Caco-2 (cell line): ENCODE measurements around the gene KIAA0513. TPM values are rescaled to one million over a fixed set of nuclear protein-coding genes. Genes with fewer than 3 reads are reported as not detected.

Source experiments
- BruUV-seq: library from RNA; stranded (reverse); fragments of 400-500 nt; replicated peaks from 2 replicates; lab custom pipeline; 2021; lab: Mats Ljungman, UMichigan
- CTCF ChIA-PET: fragments of 300-600 bp; sonication (Branson Sonifier 250); formaldehyde crosslinking; loops from one replicate; lab custom pipeline; 2022; ENCODE audit warnings: antibody characterized with exemption; lab: Charles Lee
- POLR2A ChIA-PET: fragments of 300-600 bp; sonication (Branson Sonifier 250); formaldehyde crosslinking; loops from one replicate; lab custom pipeline; 2022; ENCODE audit warnings: antibody characterized with exemption; lab: Charles Lee
- DNase-seq, 2 experiments: peaks; one replicate each; pipeline versions ENCODE4 v3.0.0 to v3.0.0-alpha.2; 2020 to 2022
- H3K27me3 ChIP-seq: replicated peaks from 2 replicates; pipeline ENCODE4 v1.6.0; 2011; ENCODE audit warnings: low read length; ENCODE audit not compliant: control insufficient read depth, insufficient read depth
- H3K36me3 ChIP-seq: 2 replicates; pipeline ENCODE4 v1.5.1; 2011; ENCODE audit warnings: low read length; ENCODE audit not compliant: control insufficient read depth, insufficient read depth
- H3K4me1 ChIP-seq: fragments of 250-450 bp; sonication (Bioruptor Pico); 2 replicates; pipeline ENCODE4 v1.5.1; 2020; ENCODE audit warnings: mild to moderate bottlenecking
- H3K4me3 ChIP-seq: 2 replicates; pipeline ENCODE4 v1.5.1; 2011; ENCODE audit warnings: low read depth, mild to moderate bottlenecking, control low read depth, low read length
- H3K9me3 ChIP-seq: fragments of 250-450 bp; sonication (Bioruptor Pico); 2 replicates; pipeline ENCODE4 v1.5.1; 2020; ENCODE audit warnings: mild to moderate bottlenecking, moderate library complexity
- H3K27ac Mint-ChIP-seq: one replicate; pipeline ENCODE4 v1.8.0; 2022; ENCODE audit warnings: mixed read lengths; ENCODE audit not compliant: unreplicated experiment
- H3K27me3 Mint-ChIP-seq: one replicate; pipeline ENCODE4 v1.8.0; 2022; ENCODE audit warnings: mixed read lengths; ENCODE audit not compliant: insufficient read depth, unreplicated experiment
- H3K36me3 Mint-ChIP-seq: one replicate; pipeline ENCODE4 v1.8.0; 2022; ENCODE audit warnings: mild to moderate bottlenecking, mixed read lengths; ENCODE audit not compliant: insufficient read depth, unreplicated experiment
- H3K4me1 Mint-ChIP-seq: one replicate; pipeline ENCODE4 v1.8.0; 2022; ENCODE audit warnings: low read depth, mixed read lengths; ENCODE audit not compliant: unreplicated experiment
- H3K4me3 Mint-ChIP-seq: one replicate; pipeline ENCODE4 v1.8.0; 2022; ENCODE audit warnings: mild to moderate bottlenecking, moderate library complexity, mixed read lengths; ENCODE audit not compliant: unreplicated experiment
- H3K9me3 Mint-ChIP-seq: one replicate; pipeline ENCODE4 v1.8.0; 2022; ENCODE audit warnings: mixed read lengths; ENCODE audit not compliant: unreplicated experiment
- CTCF ChIP-seq, 2 experiments: fragments of 200-600 bp in 1 of 2; IDR thresholded peaks; 1 replicate in 1 of 2; 2 replicates in 1 of 2; pipeline versions ENCODE4 v1.5.1 to v1.8.0; 2011 to 2022; ENCODE audit warnings: antibody characterized with exemption in 1 of 2, control low read depth in 1 of 2, inconsistent platforms in 1 of 2, low read depth in 1 of 2, low read length in 1 of 2, mild to moderate bottlenecking in 1 of 2, moderate library complexity in 1 of 2; ENCODE audit not compliant: insufficient read depth in 1 of 2, severe bottlenecking in 1 of 2, unreplicated experiment in 1 of 2
- intact Hi-C: fragments of 100-400 bp; cut with micrococcal nuclease; formaldehyde crosslinking; loops from one replicate; pipeline ENCODE4 v1.10.0; 2022; ENCODE audit not compliant: unreplicated experiment
- total RNA-seq: library from RNA; stranded (reverse); gene quantifications from 2 replicates; pipeline ENCODE4 v1.2.3, GENCODE V29; 2022

KIAA0513 gene
- total RNA-seq, 1 experiment from 2014 or later: 7.9 TPM

DNA sequence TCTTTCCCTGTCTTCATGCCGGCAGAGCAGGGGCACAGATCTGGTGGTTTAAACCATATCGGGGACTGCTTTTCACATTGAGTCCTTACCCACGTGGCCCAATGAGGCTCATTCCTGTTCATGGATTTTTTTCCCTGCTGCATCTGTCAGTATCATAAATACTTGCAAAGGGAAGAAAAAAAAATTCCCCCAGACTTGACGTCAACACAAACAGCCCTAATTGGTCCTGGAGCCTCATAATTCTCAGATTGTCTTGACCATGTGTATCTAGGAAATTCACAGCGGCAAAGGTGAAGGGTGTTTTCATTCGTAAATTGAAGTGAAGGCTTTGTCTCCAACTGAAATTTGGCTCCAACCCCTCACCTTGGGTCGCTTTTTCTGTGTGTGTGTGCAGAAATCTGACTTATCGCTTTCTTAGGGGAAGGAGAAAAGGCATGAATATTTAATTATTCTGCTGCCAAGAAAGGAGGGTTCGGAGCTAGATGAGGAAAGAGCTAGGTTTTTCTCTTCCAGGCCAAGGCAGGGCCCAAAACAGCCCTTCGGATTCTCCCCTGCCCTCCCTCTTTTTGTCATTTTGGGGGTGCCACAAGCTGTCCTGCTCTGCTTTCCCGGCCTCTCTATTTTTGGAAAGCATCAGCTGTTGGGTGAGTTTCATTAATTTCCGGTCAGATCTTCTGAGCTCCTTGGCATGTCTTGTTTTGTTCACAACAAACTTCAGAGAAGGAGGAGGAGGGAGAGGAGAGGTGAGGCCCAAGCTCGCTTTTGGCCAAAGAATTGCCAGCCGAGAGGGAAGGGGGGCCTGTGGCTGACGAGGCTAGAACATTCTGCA, 102.5 kb downstream of the KIAA0513 start:
- BruUV-seq: no TSS peak
- no peaks in the 10 kb centered on the region for H3K27me3 Mint-ChIP-seq
- H3K36me3 Mint-ChIP-seq: no peaks in the 10 kb centered on the region
- Histone ChIP-seq H3K27me3 (no peaks in the 10 kb centered on the region), H3K36me3 (no peaks in the 10 kb centered on the region), H3K4me3 (no peak overlapping the region), H3K9me3 (no peaks in the 10 kb centered on the region), H3K4me1 (no peaks in the 10 kb centered on the region)
- no peak for DNase-seq
- H3K27ac Mint-ChIP-seq: no peak overlapping the region
- POLR2A ChIA-PET: no interaction called here
- intact Hi-C loops: no loop called here
- no peaks in the 10 kb centered on the region for H3K4me1 Mint-ChIP-seq
- TF ChIP-seq CTCF (IDR thresholded peaks at IDR 0.05; ENCODE audit: insufficient read depth in 1 of 2, low read depth in 1 of 2, low read length in 1 of 2, severe bottlenecking in 1 of 2, unreplicated experiment in 1 of 2): no peak
- no peak overlapping the region for H3K4me3 Mint-ChIP-seq
- no peaks in the 10 kb centered on the region for H3K9me3 Mint-ChIP-seq
- CTCF ChIA-PET: no interaction called here

- CTCF ChIA-PET: no interaction called here
- Mint-ChIP-seq H3K27ac (no peak overlapping the region), H3K9me3 (no peaks in the 10 kb centered on the region), H3K36me3 (no peaks in the 10 kb centered on the region), H3K27me3 (no peaks in the 10 kb centered on the region), H3K4me3 (no peak overlapping the region), H3K4me1 (no peaks in the 10 kb centered on the region)
- no peaks in the 10 kb centered on the region for H3K4me1 ChIP-seq
- DNase-seq: no peak
- intact Hi-C loops: no loop called here
- H3K4me3 ChIP-seq: no peak overlapping the region
- POLR2A ChIA-PET: no interaction called here
- no peaks in the 10 kb centered on the region for H3K9me3 ChIP-seq
- no peaks in the 10 kb centered on the region for H3K27me3 ChIP-seq
- no peaks in the 10 kb centered on the region for H3K36me3 ChIP-seq
- no TSS peak for BruUV-seq
- no peak for TF ChIP-seq CTCF (IDR thresholded peaks at IDR 0.05; ENCODE audit: insufficient read depth in 1 of 2, low read depth in 1 of 2, low read length in 1 of 2, severe bottlenecking in 1 of 2, unreplicated experiment in 1 of 2)
These were observed 103.1 kb downstream of the KIAA0513 start for GRCh38 chr16:85130705-85131028.

DNA sequence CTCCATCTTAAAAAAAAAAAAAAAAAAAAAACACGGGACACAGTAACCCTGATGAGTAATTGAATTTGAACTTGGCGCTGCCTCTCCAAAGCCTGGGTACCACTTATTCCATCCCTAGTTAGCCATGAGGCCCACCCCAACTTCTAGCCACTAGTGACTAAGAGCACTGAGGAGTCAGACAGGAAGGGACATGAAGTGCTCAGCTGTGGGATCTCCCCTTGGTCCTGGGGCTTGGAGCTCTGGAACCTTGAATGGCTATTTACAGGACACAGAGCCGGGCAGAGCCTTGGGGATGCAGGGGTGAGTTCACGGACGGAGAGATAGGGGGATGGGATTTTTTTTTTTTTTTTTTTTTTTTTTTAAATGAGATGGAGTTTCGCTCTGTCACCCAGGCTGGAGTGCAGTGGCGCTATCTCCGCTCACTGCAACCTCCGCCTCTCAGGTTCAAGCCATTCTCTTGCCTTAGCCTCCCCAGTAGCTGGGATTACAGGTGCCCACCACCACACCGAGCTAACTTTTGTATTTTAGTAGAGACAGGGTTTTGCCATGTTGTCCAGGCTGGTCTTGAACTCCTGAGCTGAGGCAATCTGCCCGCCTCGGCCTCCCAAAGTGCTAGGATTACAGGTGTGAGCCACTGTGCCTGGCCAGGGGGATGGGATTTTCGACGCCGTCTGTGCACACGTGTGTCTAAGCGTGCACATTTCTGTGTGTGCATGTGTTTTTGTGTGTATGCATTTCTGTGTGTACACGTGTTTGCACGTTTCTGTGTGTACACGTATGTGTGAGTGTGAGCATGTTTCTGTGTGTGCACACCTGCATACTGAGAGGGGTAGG, 105.1 kb downstream of the KIAA0513 start:
- no peaks in the 10 kb centered on the region for H3K27me3 ChIP-seq
- DNase-seq: no peak
- Mint-ChIP-seq H3K4me1 (peaks cover 3% of the 10 kb centered on the region), H3K9me3 (no peaks in the 10 kb centered on the region), H3K27me3 (no peaks in the 10 kb centered on the region), H3K36me3 (no peaks in the 10 kb centered on the region), H3K4me3 (no peak overlapping the region), H3K27ac (no peak overlapping the region)
- ChIA-PET POLR2A (no interaction called here), CTCF (no interaction called here)
- H3K4me3 ChIP-seq: no peak overlapping the region
- no peaks in the 10 kb centered on the region for H3K36me3 ChIP-seq
- H3K4me1 ChIP-seq: no peaks in the 10 kb centered on the region; the same call in 1 of the 2 replicates
- intact Hi-C loops: no loop called here
- BruUV-seq: no TSS peak
- TF ChIP-seq CTCF (IDR thresholded peaks at IDR 0.05; ENCODE audit: insufficient read depth in 1 of 2, low read depth in 1 of 2, low read length in 1 of 2, severe bottlenecking in 1 of 2, unreplicated experiment in 1 of 2): no peak
- no peaks in the 10 kb centered on the region for H3K9me3 ChIP-seq
